ENCODE measurements around the gene TRPM2. TPM values are rescaled to one million over a fixed set of nuclear protein-coding genes. Genes with fewer than 3 reads are reported as not detected.
"Not testable (repeated sequence)": the region's sequence is repeated elsewhere in the genome, so short reads cannot be mapped to it uniquely, and the experiment has no call there.

The TRPM2 gene
- total RNA-seq, 2 donors from 2014 or later: 1.6 to 12.5 TPM

DNA sequence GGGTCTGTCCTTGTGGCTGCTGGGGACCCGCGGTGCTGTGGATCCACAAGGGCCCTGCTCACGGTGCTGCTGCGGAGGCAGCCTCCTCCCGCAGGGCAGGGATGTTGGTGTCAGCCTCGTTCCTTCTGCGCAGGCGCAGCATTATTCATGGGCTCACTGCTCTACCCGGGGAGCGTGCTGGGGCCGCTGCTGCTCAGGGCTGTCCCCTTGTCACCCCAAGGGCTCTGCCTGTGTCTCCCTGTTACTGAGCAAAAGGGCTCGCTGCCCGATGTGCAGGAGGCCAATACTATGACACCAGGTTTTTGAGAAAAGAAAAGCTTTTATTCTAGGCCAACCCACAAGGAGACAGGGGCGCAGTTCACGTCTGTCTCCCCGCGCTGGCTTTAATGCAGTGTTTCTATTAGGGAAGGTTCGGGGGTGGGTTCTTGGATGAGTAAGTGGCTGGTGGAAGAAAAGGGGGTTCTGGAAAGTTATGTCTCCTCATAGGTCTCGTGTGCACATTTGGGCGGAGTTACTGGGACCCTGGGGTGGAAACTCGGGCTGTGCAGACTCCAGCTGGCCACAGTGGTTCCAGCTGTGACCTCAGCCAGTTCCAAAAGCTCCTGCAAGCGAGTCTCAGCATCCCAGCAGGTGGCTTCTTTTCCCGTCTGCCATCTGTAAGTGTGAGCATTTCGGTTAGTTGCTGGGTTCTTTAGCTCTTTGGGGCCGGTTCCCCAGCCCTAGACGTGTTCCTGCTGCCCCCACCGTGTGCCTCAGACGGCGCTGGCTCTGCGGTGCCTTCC lies 61.1 kb downstream of the TRPM2 start:
- 93% methylated on average over 15 to 30 of the region's 30 CpGs for WGBS, 2 experiments (ENCODE audit: insufficient coverage in 1 of 2, insufficient read length in 1 of 2)

DNA sequence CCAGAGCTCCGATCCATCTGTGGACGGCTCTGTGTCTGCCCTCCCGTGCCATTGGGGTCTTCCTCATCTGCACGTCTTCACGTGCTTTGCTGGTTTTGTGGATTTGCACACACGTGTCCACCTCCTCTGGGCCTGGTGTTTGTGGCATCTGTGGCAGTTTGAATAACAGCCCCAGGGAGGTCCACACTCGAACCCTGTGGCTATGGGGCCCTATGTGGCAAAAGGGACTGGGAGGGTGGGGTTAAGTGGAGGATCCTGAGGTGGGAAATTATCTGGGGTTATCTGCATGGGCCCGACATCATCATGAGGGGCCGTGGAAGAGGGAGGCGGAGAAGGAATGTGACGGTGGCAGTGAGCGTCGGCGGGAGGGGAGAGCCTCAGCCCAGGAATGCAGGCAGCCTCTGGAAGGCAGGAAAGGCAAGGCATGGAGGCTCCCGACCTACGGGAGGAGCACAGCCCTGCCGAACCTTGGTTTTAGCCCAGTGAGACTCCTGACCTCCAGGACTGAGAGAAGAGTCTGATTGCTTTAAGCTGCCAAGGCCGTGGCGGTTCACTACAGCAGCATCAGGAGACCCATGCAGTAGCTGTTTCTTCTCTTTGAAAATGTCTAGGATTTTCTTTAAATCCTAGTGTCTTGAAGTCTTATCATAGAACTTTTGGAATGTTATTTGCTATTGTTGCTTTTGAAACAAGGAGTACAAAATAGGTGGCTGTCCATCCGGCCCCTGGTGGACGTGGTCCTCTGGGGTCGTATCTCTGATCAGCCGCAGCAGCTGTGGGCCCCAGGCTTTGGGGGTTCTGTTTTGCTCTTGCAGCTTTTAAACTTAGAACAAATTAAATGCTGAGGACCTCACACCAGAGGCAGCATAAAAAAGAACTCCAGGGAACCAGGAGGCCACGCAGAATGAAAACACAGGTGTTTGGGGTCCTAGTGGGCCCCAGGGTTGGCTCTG lies 61.9 kb downstream of the TRPM2 start:
- Mint-ChIP-seq H3K27ac (no peak overlapping the region), H3K27me3 (ENCODE audit: insufficient read depth) (peaks cover 3% of the 10 kb centered on the region), H3K4me1 (peaks cover 3% of the 10 kb centered on the region), H3K36me3 (ENCODE audit: low read depth) (peaks cover 2% of the 10 kb centered on the region), H3K4me3 (no peak overlapping the region), H3K9me3 (peaks cover 6% of the 10 kb centered on the region)
- H3K27ac ChIP-seq (ENCODE audit: low read depth, low read length): no peak overlapping the region
- DNase-seq: peak; percentile 53
- H3K9ac ChIP-seq (ENCODE audit: extremely low read depth, low read length, poor library complexity, severe bottlenecking): no peak overlapping the region
- no peaks in the 10 kb centered on the region for H3K9me3 ChIP-seq (ENCODE audit: control insufficient read depth, low read length)
- no peaks in the 10 kb centered on the region for H3K36me3 ChIP-seq (ENCODE audit: control insufficient read depth, insufficient read depth, low read length)
- H3K4me3 ChIP-seq (ENCODE audit: low read length): no peak overlapping the region
- WGBS, 2 experiments (ENCODE audit: insufficient coverage in 1 of 2, insufficient read length in 1 of 2): 83 to 84% methylated on average over 20 to 24 of the region's 24 CpGs
- H3K27me3 ChIP-seq (ENCODE audit: control insufficient read depth, insufficient read depth, low read length, poor library complexity, severe bottlenecking): no peaks in the 10 kb centered on the region
- H3K4me1 ChIP-seq (ENCODE audit: control insufficient read depth, insufficient read depth, low read length): no peaks in the 10 kb centered on the region
- no peak for TF ChIP-seq CTCF (conservative IDR thresholded peaks at IDR 0.05)

More for the DNA sequence above, 61.1 kb downstream of the TRPM2 start:
- Histone ChIP-seq H3K4me1 (ENCODE audit: control insufficient read depth, insufficient read depth, low read length) (no peaks in the 10 kb centered on the region), H3K4me3 (ENCODE audit: low read length) (no peak overlapping the region), H3K9ac (ENCODE audit: extremely low read depth, low read length, poor library complexity, severe bottlenecking) (no peak overlapping the region), H3K27ac (ENCODE audit: low read depth, low read length) (no peak overlapping the region), H3K27me3 (ENCODE audit: control insufficient read depth, insufficient read depth, low read length, poor library complexity, severe bottlenecking) (no peaks in the 10 kb centered on the region), H3K9me3 (ENCODE audit: control insufficient read depth, low read length) (no peaks in the 10 kb centered on the region), H3K36me3 (ENCODE audit: control insufficient read depth, insufficient read depth, low read length) (no peaks in the 10 kb centered on the region)
- H3K4me3 Mint-ChIP-seq: no peak overlapping the region
- peaks cover 3% of the 10 kb centered on the region for H3K27me3 Mint-ChIP-seq (ENCODE audit: insufficient read depth)
- peak; percentile 42 for DNase-seq
- H3K27ac Mint-ChIP-seq: no peak overlapping the region
- peaks cover 6% of the 10 kb centered on the region for H3K9me3 Mint-ChIP-seq
- H3K4me1 Mint-ChIP-seq: peaks cover 3% of the 10 kb centered on the region
- H3K36me3 Mint-ChIP-seq (ENCODE audit: low read depth): peaks cover 1% of the 10 kb centered on the region
- TF ChIP-seq CTCF (conservative IDR thresholded peaks at IDR 0.05): no peak

DNA sequence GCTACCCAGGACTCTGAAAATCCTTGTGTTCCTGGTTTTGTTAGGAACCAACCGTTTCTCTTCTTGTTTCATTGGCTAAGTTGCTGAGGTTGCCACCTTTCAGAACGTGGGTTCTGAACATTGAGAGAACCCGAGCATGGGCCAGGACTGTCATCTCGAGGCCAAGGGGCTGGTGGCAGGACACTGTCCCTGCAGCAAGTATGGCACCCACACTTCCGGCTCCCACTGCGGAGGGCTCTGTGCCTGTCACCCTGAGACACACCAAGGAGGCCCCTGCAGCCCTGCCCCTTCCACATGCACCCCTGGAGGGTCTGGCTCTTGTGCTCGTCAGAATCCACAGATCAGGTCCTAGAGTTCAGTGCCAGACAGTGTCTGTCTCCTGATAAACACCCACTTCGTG lies 62.8 kb downstream of the TRPM2 start:
- TF ChIP-seq CTCF (conservative IDR thresholded peaks at IDR 0.05): no peak
- Mint-ChIP-seq H3K9me3 (peaks cover 6% of the 10 kb centered on the region), H3K27me3 (ENCODE audit: insufficient read depth) (peaks cover 3% of the 10 kb centered on the region), H3K4me3 (no peak overlapping the region), H3K27ac (no peak overlapping the region), H3K36me3 (ENCODE audit: low read depth) (peaks cover 2% of the 10 kb centered on the region), H3K4me1 (peaks cover 3% of the 10 kb centered on the region)
- H3K9me3 ChIP-seq (ENCODE audit: control insufficient read depth, low read length): no peaks in the 10 kb centered on the region
- H3K27me3 ChIP-seq (ENCODE audit: control insufficient read depth, insufficient read depth, low read length, poor library complexity, severe bottlenecking): no peaks in the 10 kb centered on the region
- no peaks in the 10 kb centered on the region for H3K36me3 ChIP-seq (ENCODE audit: control insufficient read depth, insufficient read depth, low read length)
- DNase-seq: peak; percentile 24
- H3K27ac ChIP-seq (ENCODE audit: low read depth, low read length): no peak overlapping the region
- WGBS, 2 experiments (ENCODE audit: insufficient coverage in 1 of 2, insufficient read length in 1 of 2): 75 to 81% methylated on average over 7 to 8 of the region's 8 CpGs
- no peak overlapping the region for H3K9ac ChIP-seq (ENCODE audit: extremely low read depth, low read length, poor library complexity, severe bottlenecking)
- H3K4me1 ChIP-seq (ENCODE audit: control insufficient read depth, insufficient read depth, low read length): no peaks in the 10 kb centered on the region
- H3K4me3 ChIP-seq (ENCODE audit: low read length): no peak overlapping the region

- H3K27me3 Mint-ChIP-seq (ENCODE audit: insufficient read depth); H3K27ac ChIP-seq (ENCODE audit: low read depth, low read length); H3K4me3 Mint-ChIP-seq; H3K27ac Mint-ChIP-seq; H3K36me3 ChIP-seq (ENCODE audit: control insufficient read depth, insufficient read depth, low read length); DNase-seq; H3K27me3 ChIP-seq (ENCODE audit: control insufficient read depth, insufficient read depth, low read length, poor library complexity, severe bottlenecking); H3K9me3 Mint-ChIP-seq; H3K9me3 ChIP-seq (ENCODE audit: control insufficient read depth, low read length); H3K4me3 ChIP-seq (ENCODE audit: low read length); H3K4me1 ChIP-seq (ENCODE audit: control insufficient read depth, insufficient read depth, low read length); H3K9ac ChIP-seq (ENCODE audit: extremely low read depth, low read length, poor library complexity, severe bottlenecking); H3K36me3 Mint-ChIP-seq (ENCODE audit: low read depth); H3K4me1 Mint-ChIP-seq: not testable (repeated sequence)
- WGBS, 2 experiments (ENCODE audit: insufficient coverage in 1 of 2, insufficient read length in 1 of 2): 93 to 94% methylated on average over 10 to 21 of the region's 21 CpGs
Observed at GRCh38 chr21:44417621-44418107, 64.2 kb downstream of the TRPM2 start.

Data from endodermal cell (in vitro differentiated cells).